Tibial artery (tissue), 4 donors: ENCODE results near the gene GAN.
"Not testable (repeated sequence)": the region's sequence is repeated elsewhere in the genome, so short reads cannot be mapped to it uniquely, and the experiment has no call there.

ENCODE experiments used
- DNase-seq, 2 donors: peaks; one replicate each; pipeline ENCODE4 v3.0.0-alpha.2; 2019
- H3K27ac ChIP-seq, 2 donors: fragments of 200-600 bp; sonication (generic) in 1 of 2; 1 replicate in 1 of 2; 2 replicates in 1 of 2; pipeline ENCODE4 v1.5.1; 2018 to 2019; ENCODE audit warnings: mild to moderate bottlenecking in 1 of 2
- H3K27me3 ChIP-seq, 2 donors: fragments of 200-600 bp; sonication (generic) in 1 of 2; one replicate each; pipeline versions ENCODE4 v1.5.1 to v1.6.0; 2016 to 2019
- H3K36me3 ChIP-seq, 3 donors: fragments of 200-600 bp; sonication (generic) in 2 of 3; one replicate each; pipeline ENCODE4 v1.5.1; 2016 to 2019; ENCODE audit warnings: mild to moderate bottlenecking in 2 of 3
- H3K4me1 ChIP-seq, 4 donors: fragments of 200-600 bp; sonication (generic) in 2 of 4; 1 replicate in 3 of 4; 2 replicates in 1 of 4; pipeline ENCODE4 v1.5.1; 2016 to 2019
- H3K4me3 ChIP-seq, 2 donors: fragments of 200-600 bp; sonication (generic) in 1 of 2; 1 replicate in 1 of 2; 2 replicates in 1 of 2; pipeline ENCODE4 v1.5.1; 2018 to 2019; ENCODE audit warnings: mild to moderate bottlenecking in 2 of 2
- H3K9me3 ChIP-seq, 3 donors: fragments of 200-600 bp; sonication (generic) in 1 of 3; one replicate each; pipeline ENCODE4 v1.5.1; 2016 to 2019
- intact Hi-C: fragments of 100-400 bp; cut with DNase I; formaldehyde crosslinking; loops from one replicate; pipeline ENCODE4 v1.15.0; 2023; ENCODE audit warnings: low total_unique reads
- TF ChIP-seq, protein P1 (sequence below), 2 experiments: fragments of 200-600 bp in 1 of 2; fragments of 450-650 bp in 1 of 2; IDR thresholded peaks; one replicate each; pipeline ENCODE4 v1.5.1; 2017 to 2019; ENCODE audit warnings: antibody characterized with exemption in 2 of 2, mild to moderate bottlenecking in 1 of 2, moderate library complexity in 1 of 2

The GAN gene

DNA sequence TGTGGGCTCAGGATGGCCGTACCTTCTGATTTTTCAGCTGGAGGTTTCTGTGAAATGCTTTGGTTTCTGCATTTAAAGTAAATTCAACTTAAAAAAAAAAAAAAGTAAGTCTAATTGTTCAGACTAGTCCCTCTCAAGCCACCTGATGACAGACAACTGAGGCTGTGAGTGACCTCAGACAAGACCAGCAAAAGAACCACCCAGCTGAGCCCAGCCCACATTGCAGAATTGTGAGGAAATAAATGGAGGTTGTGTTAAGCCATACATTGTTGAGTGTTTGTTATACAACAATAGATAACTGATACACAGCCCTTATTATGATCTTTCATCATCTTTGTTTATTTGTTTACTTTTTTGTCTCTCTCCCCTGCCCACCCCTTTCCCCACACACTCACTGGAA, 85.1 kb downstream of the GAN start:
- TF ChIP-seq, protein P1, sequence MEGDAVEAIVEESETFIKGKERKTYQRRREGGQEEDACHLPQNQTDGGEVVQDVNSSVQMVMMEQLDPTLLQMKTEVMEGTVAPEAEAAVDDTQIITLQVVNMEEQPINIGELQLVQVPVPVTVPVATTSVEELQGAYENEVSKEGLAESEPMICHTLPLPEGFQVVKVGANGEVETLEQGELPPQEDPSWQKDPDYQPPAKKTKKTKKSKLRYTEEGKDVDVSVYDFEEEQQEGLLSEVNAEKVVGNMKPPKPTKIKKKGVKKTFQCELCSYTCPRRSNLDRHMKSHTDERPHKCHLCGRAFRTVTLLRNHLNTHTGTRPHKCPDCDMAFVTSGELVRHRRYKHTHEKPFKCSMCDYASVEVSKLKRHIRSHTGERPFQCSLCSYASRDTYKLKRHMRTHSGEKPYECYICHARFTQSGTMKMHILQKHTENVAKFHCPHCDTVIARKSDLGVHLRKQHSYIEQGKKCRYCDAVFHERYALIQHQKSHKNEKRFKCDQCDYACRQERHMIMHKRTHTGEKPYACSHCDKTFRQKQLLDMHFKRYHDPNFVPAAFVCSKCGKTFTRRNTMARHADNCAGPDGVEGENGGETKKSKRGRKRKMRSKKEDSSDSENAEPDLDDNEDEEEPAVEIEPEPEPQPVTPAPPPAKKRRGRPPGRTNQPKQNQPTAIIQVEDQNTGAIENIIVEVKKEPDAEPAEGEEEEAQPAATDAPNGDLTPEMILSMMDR (IDR thresholded peaks at IDR 0.05): no peak
- Histone ChIP-seq H3K27ac (no peak overlapping the region), H3K36me3 (no peaks in the 10 kb centered on the region), H3K9me3 (peaks cover 0 to 8% (median 0%) of the 10 kb centered on the region in 3 donors), H3K27me3 (peaks cover 0 to 18% of the 10 kb centered on the region in 2 donors), H3K4me3 (no peak overlapping the region), H3K4me1 (peaks cover 0 to 8% (median 6%) of the 10 kb centered on the region in 4 donors)
- peak in 1 of 2 donors; percentile 1 for DNase-seq
- intact Hi-C loops: loop anchor here (5.0 kb wide), 1 partner anchor 337 kb away; no protein-coding TSS in a partner anchor

DNA sequence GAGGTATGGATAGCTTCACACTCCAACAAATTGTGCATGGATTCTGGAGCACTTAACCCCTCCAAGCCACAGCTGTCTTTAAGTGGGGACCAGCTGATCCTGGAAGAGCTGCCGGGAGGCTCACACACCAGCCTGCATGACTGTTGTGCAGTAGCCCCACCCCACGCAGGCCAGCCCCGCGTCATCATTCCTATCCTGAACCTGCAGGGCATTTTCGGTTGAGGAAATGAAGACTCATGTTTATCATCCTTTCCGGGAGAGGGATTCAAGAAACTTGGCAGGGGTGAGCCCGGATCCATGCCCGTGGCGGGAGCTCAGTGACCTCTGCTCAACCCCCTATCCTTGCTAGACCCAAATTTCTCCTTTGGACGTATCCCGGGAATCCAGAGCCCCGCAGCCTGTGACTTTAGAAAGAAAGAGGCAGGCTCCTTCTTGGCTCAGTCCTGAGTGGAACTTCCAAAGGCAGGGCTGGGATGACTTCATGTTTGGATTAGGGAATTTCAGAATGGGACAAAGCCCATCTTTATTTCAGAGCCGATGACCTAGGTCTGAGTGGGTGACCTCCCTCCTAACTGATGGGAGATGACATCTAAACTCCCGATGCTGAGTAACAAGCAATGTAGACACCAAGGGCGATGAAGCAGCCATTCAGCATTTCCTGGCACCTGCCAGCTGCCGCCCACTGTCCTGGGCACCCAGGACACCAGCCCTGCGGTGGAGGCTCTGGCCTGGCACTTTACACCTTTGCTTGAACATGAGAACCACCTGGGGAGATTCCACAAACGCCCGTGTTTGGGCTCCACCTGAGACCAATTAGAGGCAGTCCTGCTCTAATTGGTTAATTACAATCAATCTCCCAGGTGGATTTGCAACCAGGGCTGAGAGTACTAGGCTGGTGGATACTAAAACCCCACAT, 86.5 kb downstream of the GAN start:
- H3K36me3 ChIP-seq: no peaks in the 10 kb centered on the region
- peaks cover 0 to 8% (median 0%) of the 10 kb centered on the region in 3 donors for H3K9me3 ChIP-seq
- TF ChIP-seq, protein P1 (IDR thresholded peaks at IDR 0.05): no peak
- H3K27me3 ChIP-seq: peaks cover 0 to 18% of the 10 kb centered on the region in 2 donors
- intact Hi-C loops: loop anchor here (5.0 kb wide), 1 partner anchor 336 kb away; no protein-coding TSS in a partner anchor
- H3K27ac ChIP-seq: no peak overlapping the region
- H3K4me1 ChIP-seq: peaks cover 0 to 8% (median 6%) of the 10 kb centered on the region in 4 donors
- H3K4me3 ChIP-seq: no peak overlapping the region
- peak in 1 of 2 donors; percentile 54 for DNase-seq

DNA sequence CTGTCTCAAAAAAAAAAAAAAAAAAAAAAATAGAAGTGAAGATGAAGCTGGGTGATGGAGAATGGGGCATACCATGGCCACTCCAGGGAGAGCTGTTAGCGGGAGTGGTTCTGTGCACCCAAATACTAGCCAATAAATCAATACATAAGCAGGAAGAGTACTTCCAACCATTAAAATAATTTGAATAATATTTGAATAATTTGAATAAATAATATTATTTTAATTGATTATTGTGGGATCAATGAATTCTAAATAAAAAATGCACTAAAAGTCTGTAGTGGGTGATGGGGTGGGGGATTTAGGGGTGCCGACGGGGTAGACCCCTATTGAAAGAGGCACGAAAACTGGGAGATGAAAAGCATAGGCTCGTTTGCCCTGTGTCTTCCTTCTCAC, 88.4 kb downstream of the GAN start:
- no peaks in the 10 kb centered on the region for H3K36me3 ChIP-seq
- peaks cover 0 to 28% of the 10 kb centered on the region in 2 donors for H3K27me3 ChIP-seq
- H3K4me1 ChIP-seq: peaks cover 0 to 8% (median 6%) of the 10 kb centered on the region in 4 donors
- H3K9me3 ChIP-seq: peaks cover 0 to 8% (median 0%) of the 10 kb centered on the region in 3 donors
- no peak overlapping the region for H3K4me3 ChIP-seq
- TF ChIP-seq, protein P1 (IDR thresholded peaks at IDR 0.05): no peak
- intact Hi-C loops: loop anchor here (5.0 kb wide), 1 partner anchor 334 kb away; no protein-coding TSS in a partner anchor
- H3K27ac ChIP-seq: no peak overlapping the region
- peak in 1 of 2 donors; percentile 25 for DNase-seq

DNA sequence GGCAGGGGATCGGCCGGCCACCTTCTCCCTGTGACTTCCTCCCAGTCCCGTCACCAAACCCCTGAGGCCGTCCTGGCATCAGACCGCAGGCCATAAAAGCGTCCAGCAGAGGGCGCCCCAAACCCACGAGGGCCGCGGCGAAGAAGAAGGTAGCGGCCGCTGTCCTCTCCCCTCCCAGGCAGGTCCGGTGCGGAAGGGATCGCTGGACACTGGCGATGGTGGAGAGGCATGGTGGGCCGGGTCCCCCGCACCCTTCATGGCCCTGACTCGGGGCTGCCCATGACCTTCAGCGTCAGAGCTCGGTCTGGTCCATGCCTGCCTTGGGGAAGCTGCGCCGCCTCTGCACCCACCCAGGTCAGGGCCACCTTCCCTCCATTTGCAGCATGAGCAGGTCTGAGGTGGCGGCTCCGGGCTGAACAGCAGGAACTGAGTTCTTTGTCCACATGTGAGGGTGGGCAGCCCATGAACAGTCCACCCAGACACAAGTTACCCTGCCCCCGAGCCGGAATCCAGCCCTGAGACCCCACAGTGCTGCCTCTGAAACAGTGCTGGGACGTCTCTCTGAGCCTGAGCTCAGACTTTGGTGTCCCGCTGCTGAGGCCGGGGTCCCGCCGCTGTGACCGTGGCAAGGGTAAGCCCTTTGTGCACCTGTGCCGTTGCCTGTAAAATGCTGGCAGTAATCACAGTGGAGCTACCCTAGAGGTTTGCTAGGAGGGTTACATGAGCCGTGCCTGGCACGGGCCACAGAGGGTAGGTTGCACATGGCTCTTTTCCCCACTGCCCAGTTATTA, 89.0 kb downstream of the GAN start:
- DNase-seq: peak; percentile 78 to 87
- H3K4me3 ChIP-seq: peak overlapping the region in 1 of 2 donors; percentile 19
- H3K9me3 ChIP-seq: peaks cover 0 to 8% (median 0%) of the 10 kb centered on the region in 3 donors

DNA sequence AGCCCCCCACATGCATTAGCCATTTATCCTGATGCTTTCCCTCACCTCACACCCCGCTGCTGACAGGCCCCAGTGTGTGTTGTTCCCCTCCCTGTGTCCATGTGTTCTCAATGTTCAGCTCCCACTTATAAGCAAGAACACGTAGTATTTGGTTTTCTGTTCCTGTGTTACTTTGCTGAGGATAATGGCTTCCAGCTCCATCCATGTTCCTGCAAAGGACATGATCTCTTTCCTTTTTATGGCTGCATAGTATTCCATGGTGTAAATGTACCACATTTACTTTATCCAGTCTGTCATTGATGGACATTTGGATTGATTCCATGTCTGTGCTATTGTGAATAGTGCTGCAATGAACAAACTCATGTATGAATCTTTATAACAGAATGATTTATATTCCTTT, 90.2 kb downstream of the GAN start:
- intact Hi-C loops: loop anchor here (2.0 kb wide), 1 partner anchor 320 kb away; no protein-coding TSS in a partner anchor

More for the DNA sequence above, 89.0 kb downstream of the GAN start:
- intact Hi-C loops: loop anchor here (2.0 to 5.0 kb wide), 2 partner anchors 321 to 334 kb away; no protein-coding TSS in a partner anchor
- TF ChIP-seq, protein P1 (IDR thresholded peaks at IDR 0.05): peak; percentile 90 to 94
- H3K27ac ChIP-seq: no peak overlapping the region
- H3K27me3 ChIP-seq: peaks cover 0 to 34% of the 10 kb centered on the region in 2 donors
- H3K36me3 ChIP-seq: no peaks in the 10 kb centered on the region
- H3K4me1 ChIP-seq: peaks cover 0 to 8% (median 6%) of the 10 kb centered on the region in 4 donors

More for the DNA sequence above, 90.2 kb downstream of the GAN start:
- not testable (repeated sequence) for H3K27ac ChIP-seq, H3K4me3 ChIP-seq, H3K9me3 ChIP-seq, H3K4me1 ChIP-seq, H3K36me3 ChIP-seq
- H3K27me3 ChIP-seq: peaks cover 0 to 45% of the 10 kb centered on the region in 2 donors
- peak in 1 of 2 donors; percentile 6 for DNase-seq
